Renal cortical epithelial cell (primary cell): Measurements from ENCODE around the gene CPNE7. TPM values are rescaled to one million over a fixed set of nuclear protein-coding genes. Genes with fewer than 3 reads are reported as not detected.

Experiments used
- DNase-seq: peaks from one replicate; pipeline ENCODE4 v3.0.0-alpha.2; 2011; ENCODE audit warnings: low read depth
- total RNA-seq: library from RNA; depleted of rRNA; stranded (reverse); fragments of >200 nt; gene quantifications from 2 replicates; pipeline ENCODE4 v1.2.3, GENCODE V29; 2014

CPNE7 gene
- 11.9 and 45.5 TPM in 2 replicates for total RNA-seq

- DNase-seq = no peak
These were observed at the start of gene CPNE7 for GRCh38 chr16:89575247-89576152. CPNE7 (plus strand) TSS chr16:89575758; CDS start chr16:89575898, 140 bp downstream.

- DNase-seq = no peak
These were observed 46.5 kb upstream of the CPNE7 start for GRCh38 chr16:89529097-89529496.

- no peak for DNase-seq
These were observed 44.9 kb upstream of the CPNE7 start for GRCh38 chr16:89530401-89531381.

GRCh38 chr16:89531821-89532526 is 43.6 kb upstream of the CPNE7 start:
- no peak for DNase-seq

- peak; percentile 36 for DNase-seq
These were observed 41.3 kb upstream of the CPNE7 start for GRCh38 chr16:89534252-89534756.

GRCh38 chr16:89536371-89536770 is 39.2 kb upstream of the CPNE7 start:
- DNase-seq = no peak

- no peak for DNase-seq
These were observed 38.5 kb upstream of the CPNE7 start for GRCh38 chr16:89536886-89537548.

GRCh38 chr16:89537549-89537925 is 38.0 kb upstream of the CPNE7 start:
- no peak for DNase-seq

- DNase-seq = no peak
These were observed 37.3 kb upstream of the CPNE7 start for GRCh38 chr16:89538286-89538685.

- DNase-seq = no peak
These were observed 35.0 kb upstream of the CPNE7 start for GRCh38 chr16:89540557-89540956.

- no peak for DNase-seq
These were observed 33.8 kb upstream of the CPNE7 start for GRCh38 chr16:89541792-89542191.

GRCh38 chr16:89544113-89544512 is 31.4 kb upstream of the CPNE7 start:
- no peak for DNase-seq

GRCh38 chr16:89544713-89545043 is 30.9 kb upstream of the CPNE7 start:
- DNase-seq = no peak

GRCh38 chr16:89545044-89545830 is 30.3 kb upstream of the CPNE7 start:
- DNase-seq = no peak

- DNase-seq = peak; percentile 72
These were observed 29.6 kb upstream of the CPNE7 start for GRCh38 chr16:89545831-89546574.

- DNase-seq = no peak
These were observed 28.8 kb upstream of the CPNE7 start for GRCh38 chr16:89546781-89547180.

- no peak for DNase-seq
These were observed 28.3 kb upstream of the CPNE7 start for GRCh38 chr16:89547291-89547690.

GRCh38 chr16:89547860-89548259 is 27.7 kb upstream of the CPNE7 start:
- DNase-seq = no peak

GRCh38 chr16:89548344-89549006 is 27.1 kb upstream of the CPNE7 start:
- no peak for DNase-seq
